RWPE2 (cell line): Measurements from ENCODE around the gene SERPINE2.

Experiments used
- ATAC-seq: fragments of 200-7000 bp; cut with Tn5 transposase; 3 replicates; pipeline ENCODE4 v1.9.1; 2021; ENCODE audit warnings: low read depth
- DNase-seq: peaks from one replicate; pipeline ENCODE4 v3.0.0-alpha.2; 2020; ENCODE audit warnings: low spot score
- H3K27ac ChIP-seq: fragments of 450-650 bp; 2 replicates; pipeline ENCODE4 v1.5.1; 2017; ENCODE audit warnings: mild to moderate bottlenecking; ENCODE audit not compliant: poor library complexity, severe bottlenecking
- H3K27me3 ChIP-seq: fragments of 250-450 bp; sonication (Bioruptor Pico); 2 replicates; pipeline ENCODE4 v1.5.1; 2021; ENCODE audit warnings: mild to moderate bottlenecking, moderate library complexity; ENCODE audit not compliant: insufficient read depth, poor library complexity, severe bottlenecking
- H3K36me3 ChIP-seq: fragments of 250-450 bp; sonication (Bioruptor Pico); 2 replicates; pipeline ENCODE4 v1.5.1; 2020; ENCODE audit warnings: low read depth, mild to moderate bottlenecking, moderate library complexity
- H3K4me1 ChIP-seq: fragments of 250-450 bp; sonication (Bioruptor Pico); 2 replicates; pipeline ENCODE4 v1.5.1; 2021; ENCODE audit warnings: mild to moderate bottlenecking, moderate library complexity; ENCODE audit not compliant: insufficient read depth, poor library complexity, severe bottlenecking
- H3K4me3 ChIP-seq: fragments of 250-450 bp; sonication (Bioruptor Pico); 2 replicates; pipeline ENCODE4 v1.5.1; 2021; ENCODE audit warnings: mild to moderate bottlenecking, moderate library complexity; ENCODE audit not compliant: severe bottlenecking
- H3K9me3 ChIP-seq: fragments of 250-450 bp; sonication (Bioruptor Pico); 2 replicates; pipeline ENCODE4 v1.5.1; 2021; ENCODE audit warnings: mild to moderate bottlenecking, moderate library complexity; ENCODE audit not compliant: severe bottlenecking
- CTCF ChIP-seq: fragments of 450-650 bp; IDR thresholded peaks from one replicate; pipeline ENCODE4 v1.5.1; 2017; ENCODE audit warnings: mild to moderate bottlenecking, moderate library complexity; ENCODE audit not compliant: poor library complexity, severe bottlenecking

SERPINE2 gene

GRCh38 chr2:223981241-223981640 lies 57.8 kb downstream of the SERPINE2 start:
- H3K27me3 ChIP-seq, result no peaks in the 10 kb centered on the region
- H3K9me3 ChIP-seq, result no peaks in the 10 kb centered on the region
- peaks cover 3% of the 10 kb centered on the region for H3K4me1 ChIP-seq
- DNase-seq (no peak), ATAC-seq (no peak)
- H3K27ac ChIP-seq, result no peak overlapping the region
- TF ChIP-seq CTCF, result no peak
- H3K36me3 ChIP-seq, result peaks cover 95% of the 10 kb centered on the region
- no peak overlapping the region for H3K4me3 ChIP-seq

GRCh38 chr2:223980803-223981202 lies 58.3 kb downstream of the SERPINE2 start:
- Histone ChIP-seq H3K9me3 (no peaks in the 10 kb centered on the region), H3K4me1 (peaks cover 3% of the 10 kb centered on the region), H3K27ac (no peak overlapping the region), H3K27me3 (no peaks in the 10 kb centered on the region), H3K4me3 (no peak overlapping the region), H3K36me3 (peaks cover 95% of the 10 kb centered on the region)
- DNase-seq (no peak), ATAC-seq (no peak)
- no peak for TF ChIP-seq CTCF

GRCh38 chr2:223980397-223980735 lies 58.7 kb downstream of the SERPINE2 start:
- Histone ChIP-seq H3K36me3 (peaks cover 95% of the 10 kb centered on the region), H3K27me3 (no peaks in the 10 kb centered on the region), H3K4me3 (no peak overlapping the region), H3K9me3 (no peaks in the 10 kb centered on the region), H3K27ac (no peak overlapping the region), H3K4me1 (peaks cover 3% of the 10 kb centered on the region)
- DNase-seq, result no peak
- TF ChIP-seq CTCF, result no peak
- no peak for ATAC-seq

DNA sequence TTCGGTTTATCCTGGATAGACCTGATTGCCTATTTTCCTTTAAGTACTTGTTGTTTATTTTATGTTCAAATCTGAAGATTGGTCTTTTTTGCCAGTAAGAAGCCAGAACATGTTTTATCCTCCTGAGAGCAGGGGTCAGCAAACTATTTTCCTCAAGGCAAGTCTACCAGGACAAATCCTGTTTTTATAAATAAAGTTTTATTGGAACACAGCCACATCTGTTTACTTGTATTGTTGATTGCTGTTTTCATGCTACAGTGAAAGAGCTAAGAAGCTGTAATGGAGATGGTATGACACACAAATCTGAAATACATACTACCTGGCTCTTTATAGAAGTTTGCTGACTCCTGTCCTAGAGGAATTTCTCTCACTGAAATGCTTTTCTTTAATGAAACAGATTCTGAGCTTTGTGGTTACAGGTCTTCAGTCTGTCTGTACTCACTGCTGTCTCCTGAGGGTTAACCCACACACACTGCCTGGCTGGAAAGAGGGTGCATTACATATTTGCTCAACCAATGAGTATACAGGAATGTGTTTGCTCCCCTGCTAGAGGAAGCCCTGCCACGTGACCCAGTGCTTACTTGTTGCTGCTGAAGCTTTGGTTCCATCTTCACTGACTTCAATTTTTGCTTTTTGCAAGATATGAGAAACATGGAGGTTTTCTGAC lies 59.2 kb downstream of the SERPINE2 start:
- H3K36me3 ChIP-seq, result peaks cover 95% of the 10 kb centered on the region
- no peaks in the 10 kb centered on the region for H3K27me3 ChIP-seq
- no peak for ATAC-seq
- H3K9me3 ChIP-seq, result no peaks in the 10 kb centered on the region
- H3K4me3 ChIP-seq, result no peak overlapping the region
- no peak for TF ChIP-seq CTCF
- peaks cover 3% of the 10 kb centered on the region for H3K4me1 ChIP-seq
- no peak for DNase-seq
- H3K27ac ChIP-seq, result no peak overlapping the region

DNA sequence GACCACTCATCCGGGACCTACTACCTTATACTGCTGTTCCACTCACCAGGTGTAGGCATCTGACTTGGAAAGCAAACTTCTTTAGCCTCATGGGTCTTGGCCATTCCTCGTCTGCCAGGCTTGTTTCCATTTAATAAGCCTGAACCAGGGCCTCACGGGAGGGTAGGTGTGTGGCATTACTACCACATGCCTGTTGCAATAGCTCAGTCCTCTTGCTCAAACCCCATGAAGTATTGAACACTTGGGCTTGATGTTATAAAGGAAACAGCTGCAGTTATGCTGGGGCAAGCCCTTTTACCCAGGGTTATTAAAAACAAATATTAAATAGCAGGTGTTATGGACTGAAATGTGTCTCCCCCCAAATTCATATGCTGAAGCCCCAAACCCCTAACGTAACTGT lies 60.6 kb downstream of the SERPINE2 start:
- Histone ChIP-seq H3K27ac (no peak overlapping the region), H3K4me1 (peaks cover 3% of the 10 kb centered on the region), H3K27me3 (no peaks in the 10 kb centered on the region), H3K9me3 (no peaks in the 10 kb centered on the region), H3K4me3 (no peak overlapping the region), H3K36me3 (peaks cover 81% of the 10 kb centered on the region)
- DNase-seq (no peak), ATAC-seq (no peak)
- TF ChIP-seq CTCF, result no peak
